Neural cell (in vitro differentiated cells): ENCODE measurements around the gene ZNF512B. TPM values are rescaled to one million over a fixed set of nuclear protein-coding genes. Genes with fewer than 3 reads are reported as not detected.

Experiments
- H2AFZ ChIP-seq: fragments of 200-600, 300-800 bp; sonication (generic), shearing (Covaris generic); 2 replicates; pipeline ENCODE4 v1.6.0; 2014; ENCODE audit warnings: low read depth, mild to moderate bottlenecking, antibody characterized with exemption, low read length, moderate library complexity
- H3F3A ChIP-seq: fragments of 200-600 bp; shearing (Covaris generic); 2 replicates; pipeline ENCODE4 v1.6.1; 2016; ENCODE audit warnings: mild to moderate bottlenecking, moderate library complexity, mixed read lengths, antibody characterized with exemption, low read length; ENCODE audit not compliant: insufficient read depth, poor library complexity, severe bottlenecking
- H3K27ac ChIP-seq: fragments of 200-600, 300-800 bp; sonication (generic), shearing (Covaris generic); 2 replicates; pipeline ENCODE4 v1.5.1; 2014; ENCODE audit warnings: mild to moderate bottlenecking, low read length, moderate library complexity
- H3K27me3 ChIP-seq: fragments of 300-800, 200-600 bp; sonication (generic), shearing (Covaris generic); 2 replicates; pipeline ENCODE4 v1.6.0; 2014; ENCODE audit warnings: mild to moderate bottlenecking, low read depth, low read length, moderate library complexity; ENCODE audit not compliant: insufficient read depth
- H3K36me3 ChIP-seq: fragments of 300-800, 200-600 bp; sonication (generic), shearing (Covaris generic); 2 replicates; pipeline ENCODE4 v1.5.1; 2014; ENCODE audit warnings: mild to moderate bottlenecking, antibody characterized with exemption, low read length, moderate library complexity; ENCODE audit not compliant: insufficient read depth
- H3K4me2 ChIP-seq: fragments of 300-800, 200-600 bp; sonication (generic), shearing (Covaris generic); 2 replicates; pipeline ENCODE4 v1.6.0; 2014; ENCODE audit warnings: mild to moderate bottlenecking, low read length
- H3K4me3 ChIP-seq: fragments of 300-800, 200-600 bp; sonication (generic), shearing (Covaris generic); 2 replicates; pipeline ENCODE4 v1.5.1; 2014; ENCODE audit warnings: mild to moderate bottlenecking, low read length, moderate library complexity
- H3K79me2 ChIP-seq: fragments of 200-600 bp; shearing (Covaris generic); replicated peaks from 2 replicates; pipeline ENCODE4 v1.6.0; 2014; ENCODE audit warnings: mild to moderate bottlenecking, low read length, moderate library complexity; ENCODE audit not compliant: insufficient read depth
- H3K9ac ChIP-seq: fragments of 300-800, 200-600 bp; sonication (generic), shearing (Covaris generic); 2 replicates; pipeline ENCODE4 v1.6.1; 2016; ENCODE audit warnings: mild to moderate bottlenecking, low read length, mixed read lengths
- H3K9me2 ChIP-seq: fragments of 200-600 bp; shearing (Covaris generic); 2 replicates; pipeline ENCODE4 v1.6.1; 2016; ENCODE audit warnings: mild to moderate bottlenecking, low read length, mixed read lengths; ENCODE audit not compliant: insufficient read depth
- H3K9me3 ChIP-seq: fragments of 200-600, 300-800 bp; sonication (generic), shearing (Covaris generic); 2 replicates; pipeline ENCODE4 v1.6.1; 2016; ENCODE audit warnings: mild to moderate bottlenecking, mixed run types, low read length, moderate library complexity, mixed read lengths
- H4K20me1 ChIP-seq: fragments of 200-600 bp; shearing (Covaris generic); 2 replicates; pipeline ENCODE4 v1.6.1; 2016; ENCODE audit warnings: mild to moderate bottlenecking, mixed run types; ENCODE audit not compliant: insufficient read depth
- EP300 ChIP-seq: fragments of 450-650 bp; conservative IDR thresholded peaks from 2 replicates; pipeline ENCODE4 v1.6.1; 2014; ENCODE audit warnings: antibody characterized with exemption, mild to moderate bottlenecking, moderate library complexity; ENCODE audit not compliant: poor library complexity, severe bottlenecking
- EZH2 ChIP-seq: fragments of 200-600, 300-800 bp; shearing (Covaris generic), sonication (generic); IDR thresholded peaks from 2 replicates; pipeline ENCODE4 v1.6.1; 2014; ENCODE audit warnings: antibody characterized with exemption, low read length, borderline replicate concordance, mild to moderate bottlenecking; ENCODE audit not compliant: insufficient read depth, poor library complexity, severe bottlenecking
- MXI1 ChIP-seq: fragments of 450-650 bp; conservative IDR thresholded peaks from 2 replicates; pipeline ENCODE4 v1.6.1; 2014; ENCODE audit warnings: antibody characterized with exemption, mild to moderate bottlenecking; ENCODE audit not compliant: poor library complexity, severe bottlenecking
- POLR2AphosphoS5 ChIP-seq: IDR thresholded peaks from 2 replicates; pipeline ENCODE4 v1.6.1; 2012
- RAD21 ChIP-seq: fragments of 450-650 bp; conservative IDR thresholded peaks from 2 replicates; pipeline ENCODE4 v1.6.1; 2014; ENCODE audit warnings: antibody characterized with exemption, mild to moderate bottlenecking, moderate library complexity
- SMC3 ChIP-seq: fragments of 450-650 bp; conservative IDR thresholded peaks from 2 replicates; pipeline ENCODE4 v1.6.1; 2014; ENCODE audit warnings: antibody characterized with exemption, mild to moderate bottlenecking, moderate library complexity; ENCODE audit not compliant: poor library complexity
- TAF1 ChIP-seq: IDR thresholded peaks from 2 replicates; pipeline ENCODE4 v1.6.1; 2012; ENCODE audit warnings: low read depth
- polyA plus RNA-seq: library from polyadenylated mRNA; depleted of rRNA; stranded (reverse); fragments of >200 nt; gene quantifications from 2 replicates; pipeline ENCODE4 v1.2.3, GENCODE V29; 2014
- TF ChIP-seq, protein P1 (sequence below): IDR thresholded peaks from 2 replicates; pipeline ENCODE4 v1.6.1; 2012; ENCODE audit warnings: borderline replicate concordance
- TF ChIP-seq, protein P2 (sequence below): fragments of 450-650 bp; IDR thresholded peaks from 2 replicates; pipeline ENCODE4 v1.5.1; 2014; ENCODE audit warnings: antibody characterized with exemption, mild to moderate bottlenecking, moderate library complexity; ENCODE audit not compliant: poor library complexity, severe bottlenecking

ZNF512B gene
- polyA plus RNA-seq, 1 donor from 2014 or later: 25.7 TPM

DNA sequence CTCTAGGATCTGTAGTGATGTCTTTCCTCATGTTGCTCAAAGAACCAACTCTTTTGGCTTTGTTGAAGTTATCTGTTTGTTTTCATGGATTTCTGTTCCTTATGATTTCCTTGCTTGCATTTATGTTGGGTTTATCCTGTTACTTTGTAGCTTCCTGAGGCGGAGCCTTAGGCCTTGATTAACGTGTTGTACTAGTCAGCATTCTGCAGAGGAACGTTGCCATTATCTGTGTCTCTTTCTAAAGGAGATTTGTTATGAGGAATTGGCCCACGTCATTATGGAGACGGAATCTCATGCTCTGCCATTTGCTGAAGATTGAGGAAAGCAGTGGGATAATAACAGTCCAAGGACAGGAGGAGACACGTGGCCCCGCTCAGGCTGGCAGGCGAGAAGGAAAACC lies 43.4 kb downstream of the ZNF512B start:
- Histone ChIP-seq H3K27ac (no peak overlapping the region), H3K27me3 (no peaks in the 10 kb centered on the region), H3K4me3 (no peak overlapping the region), H3K9me3 (no peaks in the 10 kb centered on the region), H3F3A (no peaks in the 10 kb centered on the region), H2AFZ (no peak overlapping the region), H4K20me1 (no peaks in the 10 kb centered on the region), H3K36me3 (no peaks in the 10 kb centered on the region), H3K4me2 (no peak overlapping the region), H3K9ac (no peak overlapping the region), H3K9me2 (no peaks in the 10 kb centered on the region), H3K79me2 (no peaks in the 10 kb centered on the region)
- TF ChIP-seq EZH2: no peak
- TF ChIP-seq RAD21: no peak
- TF ChIP-seq, protein P1, sequence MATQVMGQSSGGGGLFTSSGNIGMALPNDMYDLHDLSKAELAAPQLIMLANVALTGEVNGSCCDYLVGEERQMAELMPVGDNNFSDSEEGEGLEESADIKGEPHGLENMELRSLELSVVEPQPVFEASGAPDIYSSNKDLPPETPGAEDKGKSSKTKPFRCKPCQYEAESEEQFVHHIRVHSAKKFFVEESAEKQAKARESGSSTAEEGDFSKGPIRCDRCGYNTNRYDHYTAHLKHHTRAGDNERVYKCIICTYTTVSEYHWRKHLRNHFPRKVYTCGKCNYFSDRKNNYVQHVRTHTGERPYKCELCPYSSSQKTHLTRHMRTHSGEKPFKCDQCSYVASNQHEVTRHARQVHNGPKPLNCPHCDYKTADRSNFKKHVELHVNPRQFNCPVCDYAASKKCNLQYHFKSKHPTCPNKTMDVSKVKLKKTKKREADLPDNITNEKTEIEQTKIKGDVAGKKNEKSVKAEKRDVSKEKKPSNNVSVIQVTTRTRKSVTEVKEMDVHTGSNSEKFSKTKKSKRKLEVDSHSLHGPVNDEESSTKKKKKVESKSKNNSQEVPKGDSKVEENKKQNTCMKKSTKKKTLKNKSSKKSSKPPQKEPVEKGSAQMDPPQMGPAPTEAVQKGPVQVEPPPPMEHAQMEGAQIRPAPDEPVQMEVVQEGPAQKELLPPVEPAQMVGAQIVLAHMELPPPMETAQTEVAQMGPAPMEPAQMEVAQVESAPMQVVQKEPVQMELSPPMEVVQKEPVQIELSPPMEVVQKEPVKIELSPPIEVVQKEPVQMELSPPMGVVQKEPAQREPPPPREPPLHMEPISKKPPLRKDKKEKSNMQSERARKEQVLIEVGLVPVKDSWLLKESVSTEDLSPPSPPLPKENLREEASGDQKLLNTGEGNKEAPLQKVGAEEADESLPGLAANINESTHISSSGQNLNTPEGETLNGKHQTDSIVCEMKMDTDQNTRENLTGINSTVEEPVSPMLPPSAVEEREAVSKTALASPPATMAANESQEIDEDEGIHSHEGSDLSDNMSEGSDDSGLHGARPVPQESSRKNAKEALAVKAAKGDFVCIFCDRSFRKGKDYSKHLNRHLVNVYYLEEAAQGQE: no peak
- TF ChIP-seq, protein P2, sequence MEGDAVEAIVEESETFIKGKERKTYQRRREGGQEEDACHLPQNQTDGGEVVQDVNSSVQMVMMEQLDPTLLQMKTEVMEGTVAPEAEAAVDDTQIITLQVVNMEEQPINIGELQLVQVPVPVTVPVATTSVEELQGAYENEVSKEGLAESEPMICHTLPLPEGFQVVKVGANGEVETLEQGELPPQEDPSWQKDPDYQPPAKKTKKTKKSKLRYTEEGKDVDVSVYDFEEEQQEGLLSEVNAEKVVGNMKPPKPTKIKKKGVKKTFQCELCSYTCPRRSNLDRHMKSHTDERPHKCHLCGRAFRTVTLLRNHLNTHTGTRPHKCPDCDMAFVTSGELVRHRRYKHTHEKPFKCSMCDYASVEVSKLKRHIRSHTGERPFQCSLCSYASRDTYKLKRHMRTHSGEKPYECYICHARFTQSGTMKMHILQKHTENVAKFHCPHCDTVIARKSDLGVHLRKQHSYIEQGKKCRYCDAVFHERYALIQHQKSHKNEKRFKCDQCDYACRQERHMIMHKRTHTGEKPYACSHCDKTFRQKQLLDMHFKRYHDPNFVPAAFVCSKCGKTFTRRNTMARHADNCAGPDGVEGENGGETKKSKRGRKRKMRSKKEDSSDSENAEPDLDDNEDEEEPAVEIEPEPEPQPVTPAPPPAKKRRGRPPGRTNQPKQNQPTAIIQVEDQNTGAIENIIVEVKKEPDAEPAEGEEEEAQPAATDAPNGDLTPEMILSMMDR: no peak
- TF ChIP-seq EP300: no peak
- TF ChIP-seq SMC3: no peak
- no peak for TF ChIP-seq TAF1
- no peak for TF ChIP-seq POLR2AphosphoS5
- no peak for TF ChIP-seq MXI1

DNA sequence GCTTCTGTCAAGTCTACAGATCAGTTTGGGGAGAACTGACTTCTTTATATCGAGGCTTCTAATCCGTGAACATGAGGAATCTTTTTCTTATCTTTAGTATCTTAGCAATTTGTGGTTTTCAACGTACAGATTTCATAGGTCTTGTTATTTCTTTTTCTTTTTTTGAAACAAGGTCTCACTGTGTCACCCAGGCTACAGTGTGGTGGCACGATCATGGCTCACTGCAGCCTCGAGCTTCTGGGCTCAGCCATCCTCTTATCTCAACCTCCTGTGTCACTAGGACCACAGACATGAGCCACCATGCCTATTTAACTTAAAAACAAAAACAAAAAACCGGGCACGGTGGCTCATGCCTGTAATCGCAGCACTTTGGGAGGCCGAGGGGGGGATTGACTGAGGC lies 45.5 kb downstream of the ZNF512B start:
- H3K4me2 ChIP-seq: no peak overlapping the region

More for the DNA sequence above, 45.5 kb downstream of the ZNF512B start:
- Histone ChIP-seq H3K9ac (no peak overlapping the region), H4K20me1 (no peaks in the 10 kb centered on the region), H3F3A (no peaks in the 10 kb centered on the region), H3K27ac (no peak overlapping the region), H3K27me3 (no peaks in the 10 kb centered on the region), H3K36me3 (no peaks in the 10 kb centered on the region), H3K9me3 (no peaks in the 10 kb centered on the region), H3K4me3 (no peak overlapping the region), H3K79me2 (no peaks in the 10 kb centered on the region), H3K9me2 (no peaks in the 10 kb centered on the region), H2AFZ (no peak overlapping the region)
- TF ChIP-seq, protein P2: no peak
- no peak for TF ChIP-seq RAD21
- TF ChIP-seq EZH2: no peak
- TF ChIP-seq, protein P1: no peak
- TF ChIP-seq EP300: no peak
- TF ChIP-seq SMC3: no peak
- TF ChIP-seq TAF1: no peak
- TF ChIP-seq POLR2AphosphoS5: no peak
- TF ChIP-seq MXI1: no peak
